Right lobe of liver (tissue), 6 donors: ENCODE results near the gene SLC6A20. TPM values are rescaled to one million over a fixed set of nuclear protein-coding genes. Genes with fewer than 3 reads are reported as not detected.
A peak's percentile ranks its signal among the peaks of the same experiment; 100 is the strongest.

Experiments used
- ATAC-seq, 4 donors: fragments of 200-7000 bp; cut with Tn5 transposase; one replicate each; pipeline ENCODE4 v1.9.1; 2020; ENCODE audit warnings: mild to moderate bottlenecking in 4 of 4, moderate library complexity in 4 of 4
- DNase-seq, 3 donors: peaks; one replicate each; pipeline ENCODE4 v3.0.0-alpha.2; 2020
- H3K27ac ChIP-seq, 3 donors: fragments of 200-600 bp; one replicate each; pipeline ENCODE4 v1.8.0; 2022
- H3K27me3 ChIP-seq, 2 donors: fragments of 200-600 bp; one replicate each; pipeline ENCODE4 v1.8.0; 2022
- H3K36me3 ChIP-seq, 4 donors: fragments of 200-600 bp; sonication (generic) in 1 of 4; one replicate each; pipeline versions ENCODE4 v1.5.1 to v1.8.0; 2017 to 2022; ENCODE audit warnings: control low read depth in 1 of 4
- H3K4me1 ChIP-seq, 4 donors: fragments of 200-600 bp; sonication (generic) in 1 of 4; one replicate each; pipeline versions ENCODE4 v1.5.1 to v1.8.0; 2017 to 2022; ENCODE audit warnings: control low read depth in 1 of 4
- H3K4me3 ChIP-seq, 3 donors: fragments of 200-600 bp; one replicate each; pipeline ENCODE4 v1.8.0; 2022
- H3K9me3 ChIP-seq, 4 donors: fragments of 200-600 bp; sonication (generic) in 1 of 4; one replicate each; pipeline versions ENCODE4 v1.5.1 to v1.8.0; 2017 to 2022; ENCODE audit warnings: control low read depth in 1 of 4
- POLR2A ChIP-seq: fragments of 450-650 bp; IDR thresholded peaks from one replicate; pipeline ENCODE4 v1.6.1; 2017; ENCODE audit warnings: antibody characterized with exemption, mild to moderate bottlenecking
- WGBS: methylation state at CpG from one replicate; pipeline ENCODE4 v1.1.6; 2018; ENCODE audit warnings: low coverage, low lambda C conversion rate; ENCODE audit not compliant: insufficient coverage; ENCODE audit errors: missing lambda C conversion rate; 5-methylcytosine and 5-hydroxymethylcytosine counted together
- intact Hi-C, 2 donors: fragments of 100-400 bp; cut with DNase I; formaldehyde crosslinking; loops; one replicate each; pipeline versions ENCODE4 v1.11.2 to v1.14.1; 2022
- total RNA-seq, 6 experiments: library from RNA; depleted of rRNA in 2 of 6; stranded (reverse); fragments of >200 nt in 2 of 6; fragmentation: NEBNext Ultra II Directional in 3 of 6; extraction: Animal tissue kit (Norgen Biotek cat#: 25700) in 3 of 6; gene quantifications; one replicate each; pipeline versions ENCODE4 v1.1.0 to v1.2.4, GENCODE V29; 2016 to 2023
- TF ChIP-seq, protein P1 (sequence below), 4 donors: fragments of 200-600 bp in 3 of 4; fragments of 450-650 bp in 1 of 4; IDR thresholded peaks; one replicate each; pipeline versions ENCODE4 v1.5.1 to v1.8.0; 2016 to 2022; ENCODE audit warnings: antibody characterized with exemption in 4 of 4, mild to moderate bottlenecking in 2 of 4
- donor health status: DM: no; HTN: yes; CAD: no.
- donor health status: DM: no; HTN: no; CAD: no.
- donor health status: DM: no; HTN: no; CAD: no.
- donor health status: DM: no; HTN: yes; CAD: no.
- donor health status: DM: no; HTN: yes; CAD: no.

SLC6A20 gene
- total RNA-seq, 6 experiments from 2014 or later, result 0.07 to 0.21 (median 0.12) TPM; not detected in 3

DNA sequence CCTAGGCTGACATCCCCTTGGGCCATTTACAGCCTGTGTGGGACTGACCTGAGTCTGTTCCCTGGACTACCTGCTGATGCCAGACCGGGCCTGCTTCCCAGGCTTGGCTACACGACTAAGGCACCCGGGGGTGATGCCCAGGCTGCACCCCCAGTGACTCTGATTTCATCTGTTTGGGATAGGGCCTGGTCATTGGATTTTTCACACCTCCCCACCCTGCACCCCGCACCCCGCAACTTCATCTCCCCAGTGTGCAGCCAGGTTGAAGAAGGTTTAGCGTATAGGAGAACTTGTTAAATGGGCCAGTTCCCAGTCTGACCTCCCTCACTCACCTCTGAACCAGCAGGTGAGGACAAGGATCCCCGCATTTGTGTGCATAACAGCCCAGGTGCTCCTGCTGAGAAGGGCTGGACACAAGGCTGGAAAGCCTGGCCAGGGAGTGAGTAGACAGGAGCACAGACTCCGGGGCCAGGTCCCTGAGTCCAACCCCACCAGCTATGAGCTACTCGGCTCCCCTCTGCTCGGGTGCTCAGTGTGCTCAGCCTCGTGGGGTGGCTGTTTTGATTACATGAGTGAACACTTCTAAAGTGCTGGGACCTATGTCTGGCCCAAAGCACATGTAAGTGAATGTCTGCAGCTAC is 18.5 kb downstream of the SLC6A20 start:
- Histone ChIP-seq H3K36me3 (no peaks in the 10 kb centered on the region), H3K4me1 (peaks cover 0 to 21% (median 6%) of the 10 kb centered on the region in 4 donors), H3K27ac (no peak overlapping the region), H3K27me3 (no peaks in the 10 kb centered on the region), H3K4me3 (no peak overlapping the region), H3K9me3 (no peaks in the 10 kb centered on the region)
- WGBS, result 80% methylated on average over 1 of the region's 11 CpGs
- ATAC-seq (no peak), DNase-seq (peak in 1 of 3 donors; percentile 40)
- intact Hi-C loops, result no loop called here
- TF ChIP-seq POLR2A, result no peak
- TF ChIP-seq, protein P1, sequence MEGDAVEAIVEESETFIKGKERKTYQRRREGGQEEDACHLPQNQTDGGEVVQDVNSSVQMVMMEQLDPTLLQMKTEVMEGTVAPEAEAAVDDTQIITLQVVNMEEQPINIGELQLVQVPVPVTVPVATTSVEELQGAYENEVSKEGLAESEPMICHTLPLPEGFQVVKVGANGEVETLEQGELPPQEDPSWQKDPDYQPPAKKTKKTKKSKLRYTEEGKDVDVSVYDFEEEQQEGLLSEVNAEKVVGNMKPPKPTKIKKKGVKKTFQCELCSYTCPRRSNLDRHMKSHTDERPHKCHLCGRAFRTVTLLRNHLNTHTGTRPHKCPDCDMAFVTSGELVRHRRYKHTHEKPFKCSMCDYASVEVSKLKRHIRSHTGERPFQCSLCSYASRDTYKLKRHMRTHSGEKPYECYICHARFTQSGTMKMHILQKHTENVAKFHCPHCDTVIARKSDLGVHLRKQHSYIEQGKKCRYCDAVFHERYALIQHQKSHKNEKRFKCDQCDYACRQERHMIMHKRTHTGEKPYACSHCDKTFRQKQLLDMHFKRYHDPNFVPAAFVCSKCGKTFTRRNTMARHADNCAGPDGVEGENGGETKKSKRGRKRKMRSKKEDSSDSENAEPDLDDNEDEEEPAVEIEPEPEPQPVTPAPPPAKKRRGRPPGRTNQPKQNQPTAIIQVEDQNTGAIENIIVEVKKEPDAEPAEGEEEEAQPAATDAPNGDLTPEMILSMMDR (IDR thresholded peaks at IDR 0.05), result no peak

DNA sequence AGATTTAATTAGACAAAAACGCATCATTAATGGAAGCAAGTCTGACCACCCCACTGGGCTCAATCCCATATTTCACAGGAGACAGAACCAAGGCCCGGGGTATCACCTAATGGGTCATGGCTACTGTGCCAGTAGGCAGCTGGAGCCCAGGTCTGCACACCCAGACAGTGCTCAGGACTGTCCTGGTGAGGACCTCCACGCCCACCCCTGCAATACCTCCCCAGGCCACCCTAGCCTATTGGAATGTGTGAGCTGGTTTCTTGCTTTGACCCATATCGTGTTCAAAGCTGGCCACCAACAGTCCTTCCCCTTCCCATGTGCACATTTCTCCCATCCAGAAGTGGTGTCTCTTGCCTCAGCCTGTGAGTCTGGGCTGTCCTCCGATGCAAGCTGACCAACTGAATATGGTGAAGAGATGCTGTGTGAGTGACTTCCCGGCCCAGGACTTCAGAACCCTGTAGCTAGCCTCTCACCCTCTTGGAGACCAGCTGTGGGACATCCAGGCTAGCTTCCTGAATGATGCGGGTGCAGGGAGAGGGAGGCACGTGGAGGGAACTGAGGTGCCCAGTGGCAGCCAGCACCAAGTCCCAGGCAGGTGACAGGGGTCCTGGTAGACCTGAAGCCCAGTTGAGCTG is 19.1 kb downstream of the SLC6A20 start:
- H3K27ac ChIP-seq, result no peak overlapping the region
- TF ChIP-seq POLR2A, result no peak
- TF ChIP-seq, protein P1 (IDR thresholded peaks at IDR 0.05), result no peak
- H3K4me1 ChIP-seq, result peaks cover 0 to 21% (median 6%) of the 10 kb centered on the region in 4 donors
- no peak overlapping the region for H3K4me3 ChIP-seq
- WGBS, result 83% methylated on average over 1 of the region's 8 CpGs
- H3K36me3 ChIP-seq, result no peaks in the 10 kb centered on the region
- intact Hi-C loops, result no loop called here
- ATAC-seq (no peak), DNase-seq (no peak)
- H3K27me3 ChIP-seq, result no peaks in the 10 kb centered on the region
- H3K9me3 ChIP-seq, result no peaks in the 10 kb centered on the region

DNA sequence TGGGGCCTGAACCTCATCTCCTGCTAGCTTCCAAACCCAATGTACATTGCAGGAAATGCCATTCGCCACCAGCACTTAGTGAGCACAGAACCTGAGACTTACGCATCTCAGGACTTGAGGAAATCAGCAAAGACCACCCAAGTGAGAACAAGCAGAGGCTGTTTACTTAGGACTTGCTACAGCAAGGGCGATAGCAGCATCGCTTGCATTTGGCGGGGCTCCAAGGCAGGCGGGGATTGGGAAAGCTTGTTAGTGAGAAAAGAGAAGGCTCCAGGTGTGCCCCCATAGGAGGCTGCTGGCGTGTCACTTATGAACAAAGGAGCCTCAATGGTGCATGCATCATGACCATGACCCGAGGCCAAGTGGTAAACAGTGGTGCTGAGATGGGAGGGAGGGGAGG is 19.7 kb downstream of the SLC6A20 start:
- 60% methylated on average over 8 of the region's 8 CpGs for WGBS

DNA sequence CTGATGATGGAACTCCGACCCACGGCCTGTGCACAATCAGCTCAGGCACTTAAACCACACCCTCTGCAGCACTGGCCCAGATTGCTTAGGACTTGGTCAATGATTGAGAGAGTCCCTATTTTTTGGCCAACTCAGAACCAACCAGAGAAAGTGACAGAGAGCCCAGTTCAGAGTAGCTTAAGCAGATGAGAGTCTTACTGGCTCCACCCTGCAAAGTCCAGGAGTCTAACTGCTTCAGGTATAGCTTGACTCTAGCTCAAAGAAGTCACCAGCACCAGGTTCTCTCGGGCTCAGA is 20.1 kb downstream of the SLC6A20 start:
- H3K27me3 ChIP-seq, result no peaks in the 10 kb centered on the region
- intact Hi-C loops, result no loop called here
- TF ChIP-seq, protein P1 (IDR thresholded peaks at IDR 0.05), result no peak
- TF ChIP-seq POLR2A, result no peak
- no peak overlapping the region for H3K27ac ChIP-seq
- no peak overlapping the region for H3K4me3 ChIP-seq
- ATAC-seq, result peak; percentile 25 to 73 (median 67)
- no CpG with 5 or more reads among the region's 3 CpGs for WGBS
- H3K9me3 ChIP-seq, result no peaks in the 10 kb centered on the region
- DNase-seq, result no peak
- no peaks in the 10 kb centered on the region for H3K36me3 ChIP-seq
- peaks cover 0 to 21% (median 6%) of the 10 kb centered on the region in 4 donors for H3K4me1 ChIP-seq

More for the DNA sequence above, 19.7 kb downstream of the SLC6A20 start:
- no peak for ATAC-seq
- Histone ChIP-seq H3K4me3 (no peak overlapping the region), H3K36me3 (no peaks in the 10 kb centered on the region), H3K27ac (no peak overlapping the region), H3K9me3 (no peaks in the 10 kb centered on the region), H3K27me3 (no peaks in the 10 kb centered on the region), H3K4me1 (peaks cover 0 to 21% (median 6%) of the 10 kb centered on the region in 4 donors)
- intact Hi-C loops, result no loop called here
- TF ChIP-seq, protein P1 (IDR thresholded peaks at IDR 0.05), result no peak
- TF ChIP-seq POLR2A, result no peak
- DNase-seq, result peak in 2 of 3 donors; percentile 54 to 57
